H9 (cell line): Measurements from ENCODE around the gene CREB5. TPM values are rescaled to one million over a fixed set of nuclear protein-coding genes. Genes with fewer than 3 reads are reported as not detected.

Experiments used
- DNase-seq: peaks from one replicate; pipeline ENCODE4 v3.0.0-alpha.2; 2017
- H2AFZ ChIP-seq: one replicate; pipeline ENCODE4 v1.6.1; 2013; ENCODE audit warnings: mild to moderate bottlenecking, low read length, control low read depth, moderate library complexity
- H2AK5ac ChIP-seq: 2 replicates; pipeline ENCODE4 v1.6.1; 2013; ENCODE audit warnings: low read length, control low read depth, mixed read lengths; ENCODE audit not compliant: insufficient read length
- H2BK120ac ChIP-seq: one replicate; pipeline ENCODE4 v1.6.1; 2013; ENCODE audit warnings: low read depth, mild to moderate bottlenecking, low read length, control low read depth, inconsistent platforms; ENCODE audit not compliant: poor library complexity, severe bottlenecking
- H2BK12ac ChIP-seq: 2 replicates; pipeline ENCODE4 v1.6.1; 2013; ENCODE audit warnings: low read length, control low read depth, mixed read lengths, low read depth; ENCODE audit not compliant: insufficient read length
- H2BK15ac ChIP-seq: 2 replicates; pipeline ENCODE4 v1.6.1; 2013; ENCODE audit warnings: low read depth, low read length, control low read depth
- H2BK20ac ChIP-seq: one replicate; pipeline ENCODE4 v1.6.1; 2013; ENCODE audit warnings: low read depth, mild to moderate bottlenecking, low read length, control low read depth, inconsistent platforms; ENCODE audit not compliant: poor library complexity, severe bottlenecking
- H2BK5ac ChIP-seq: 2 replicates; pipeline ENCODE4 v1.6.1; 2013; ENCODE audit warnings: low read length, control low read depth, mixed read lengths; ENCODE audit not compliant: insufficient read length
- H3K14ac ChIP-seq: 2 replicates; pipeline ENCODE4 v1.6.1; 2013; ENCODE audit warnings: low read length, control low read depth; ENCODE audit not compliant: insufficient read depth
- H3K18ac ChIP-seq: 2 replicates; pipeline ENCODE4 v1.6.1; 2013; ENCODE audit warnings: low read depth, mild to moderate bottlenecking, mixed read lengths, low read length, control low read depth; ENCODE audit not compliant: insufficient read length
- H3K23ac ChIP-seq: 2 replicates; pipeline ENCODE4 v1.6.1; 2013; ENCODE audit warnings: low read length, control low read depth, mixed read lengths, low read depth; ENCODE audit not compliant: insufficient read length
- H3K23me2 ChIP-seq: 2 replicates; pipeline ENCODE4 v1.6.1; 2013; ENCODE audit warnings: low read depth, mild to moderate bottlenecking, mixed read lengths, low read length, control low read depth; ENCODE audit not compliant: insufficient read length, poor library complexity, severe bottlenecking
- H3K27ac ChIP-seq: 2 replicates; pipeline ENCODE4 v1.5.1; 2013; ENCODE audit warnings: low read length, control low read depth, mixed read lengths, low read depth; ENCODE audit not compliant: insufficient read length
- H3K27me3 ChIP-seq: 2 replicates; pipeline ENCODE4 v1.6.1; 2013; ENCODE audit warnings: low read length, control low read depth, inconsistent platforms; ENCODE audit not compliant: insufficient read depth
- H3K4ac ChIP-seq: 2 replicates; pipeline ENCODE4 v1.6.1; 2013; ENCODE audit warnings: low read depth, mild to moderate bottlenecking, control low read depth, inconsistent platforms, low read length, moderate library complexity
- H3K4me1 ChIP-seq: 2 replicates; pipeline ENCODE4 v1.6.1; 2013; ENCODE audit warnings: low read length, control low read depth, inconsistent platforms; ENCODE audit not compliant: insufficient read depth
- H3K4me2 ChIP-seq: 2 replicates; pipeline ENCODE4 v1.6.1; 2013; ENCODE audit warnings: low read length, control low read depth, mixed read lengths; ENCODE audit not compliant: insufficient read length, insufficient read depth
- H3K56ac ChIP-seq: 2 replicates; pipeline ENCODE4 v1.6.1; 2013; ENCODE audit warnings: low read depth, mild to moderate bottlenecking, mixed read lengths, low read length, control low read depth; ENCODE audit not compliant: insufficient read length
- H3K79me1 ChIP-seq: 2 replicates; pipeline ENCODE4 v1.6.1; 2013; ENCODE audit warnings: low read depth, mild to moderate bottlenecking, moderate library complexity, low read length, control low read depth, inconsistent platforms; ENCODE audit not compliant: insufficient read depth, poor library complexity, severe bottlenecking
- H3K79me2 ChIP-seq: 2 replicates; pipeline ENCODE4 v1.6.1; 2013; ENCODE audit warnings: low read length, control low read depth, inconsistent platforms; ENCODE audit not compliant: insufficient read depth
- H3K9ac ChIP-seq: 2 replicates; pipeline ENCODE4 v1.6.1; 2013; ENCODE audit warnings: low read length, control low read depth, mixed read lengths; ENCODE audit not compliant: insufficient read length; ENCODE audit errors: extremely low read depth
- H3K9me3 ChIP-seq: one replicate; pipeline ENCODE4 v1.6.1; 2013; ENCODE audit warnings: low read depth, low read length, inconsistent platforms; ENCODE audit not compliant: control insufficient read depth
- H3T11ph ChIP-seq: one replicate; pipeline ENCODE4 v1.6.1; 2013; ENCODE audit warnings: mild to moderate bottlenecking, low read length, control low read depth, inconsistent platforms
- H4K20me1 ChIP-seq: one replicate; pipeline ENCODE4 v1.6.1; 2013; ENCODE audit not compliant: control insufficient read depth, insufficient read length, insufficient read depth
- H4K5ac ChIP-seq: 2 replicates; pipeline ENCODE4 v1.6.1; 2013; ENCODE audit warnings: low read depth, mild to moderate bottlenecking, mixed read lengths, low read length, control low read depth; ENCODE audit not compliant: insufficient read length
- H4K8ac ChIP-seq: replicated peaks from 2 replicates; pipeline ENCODE4 v1.6.1; 2013; ENCODE audit warnings: low read length, control low read depth, mixed read lengths, low read depth; ENCODE audit not compliant: insufficient read length
- H4K91ac ChIP-seq: 2 replicates; pipeline ENCODE4 v1.6.1; 2013; ENCODE audit warnings: low read depth, mild to moderate bottlenecking, moderate library complexity, mixed read lengths, low read length, control low read depth; ENCODE audit not compliant: insufficient read length
- H3K27ac Mint-ChIP-seq, 3 experiments: 2 replicates in 2 of 3; 3 replicates in 1 of 3; pipeline ENCODE4 v1.8.0; 2020 to 2021; ENCODE audit warnings: mixed read lengths in 3 of 3, mild to moderate bottlenecking in 1 of 3, moderate library complexity in 1 of 3
- H3K27me3 Mint-ChIP-seq: 2 replicates; pipeline ENCODE4 v1.8.0; 2021; ENCODE audit warnings: low read depth, mild to moderate bottlenecking, moderate library complexity, mixed read lengths
- H3K36me3 Mint-ChIP-seq, 3 experiments: 2 replicates in 2 of 3; 3 replicates in 1 of 3; pipeline ENCODE4 v1.8.0; 2020 to 2021; ENCODE audit warnings: low read depth in 3 of 3, mixed read lengths in 3 of 3; ENCODE audit not compliant: insufficient read depth in 1 of 3
- H3K4me1 Mint-ChIP-seq, 2 experiments: 2 replicates each; pipeline ENCODE4 v1.8.0; 2020; ENCODE audit warnings: mixed read lengths in 2 of 2
- H3K4me3 Mint-ChIP-seq, 2 experiments: 2 replicates in 1 of 2; 3 replicates in 1 of 2; pipeline ENCODE4 v1.8.0; 2020 to 2021; ENCODE audit warnings: mild to moderate bottlenecking in 2 of 2, mixed read lengths in 2 of 2, moderate library complexity in 1 of 2
- H3K9me3 Mint-ChIP-seq, 2 experiments: 2 replicates in 1 of 2; 3 replicates in 1 of 2; pipeline ENCODE4 v1.8.0; 2020; ENCODE audit warnings: mild to moderate bottlenecking in 2 of 2, mixed read lengths in 2 of 2, moderate library complexity in 1 of 2
- WGBS: extraction: QIAGEN DNeasy Blood & Tissue Kit; methylation state at CpG from one replicate; pipeline ENCODE4 v1.1.7; 2013; ENCODE audit warnings: missing lambda C conversion rate, low lambda C conversion rate, mixed read lengths; ENCODE audit not compliant: insufficient read length; ENCODE audit errors: extremely low coverage; 5-methylcytosine and 5-hydroxymethylcytosine counted together
- total RNA-seq: library from RNA; stranded (reverse); gene quantifications from 2 replicates; pipeline ENCODE4 v1.2.1, GENCODE V29; 2021
- TF ChIP-seq, protein P1 (sequence below): fragments of 200-600 bp; sonication (generic); conservative IDR thresholded peaks from 3 replicates; pipeline ENCODE4 v1.8.0; 2021; ENCODE audit warnings: antibody characterized with exemption, mild to moderate bottlenecking

The CREB5 gene
- total RNA-seq, 1 experiment from 2014 or later: 4.0 TPM

DNA sequence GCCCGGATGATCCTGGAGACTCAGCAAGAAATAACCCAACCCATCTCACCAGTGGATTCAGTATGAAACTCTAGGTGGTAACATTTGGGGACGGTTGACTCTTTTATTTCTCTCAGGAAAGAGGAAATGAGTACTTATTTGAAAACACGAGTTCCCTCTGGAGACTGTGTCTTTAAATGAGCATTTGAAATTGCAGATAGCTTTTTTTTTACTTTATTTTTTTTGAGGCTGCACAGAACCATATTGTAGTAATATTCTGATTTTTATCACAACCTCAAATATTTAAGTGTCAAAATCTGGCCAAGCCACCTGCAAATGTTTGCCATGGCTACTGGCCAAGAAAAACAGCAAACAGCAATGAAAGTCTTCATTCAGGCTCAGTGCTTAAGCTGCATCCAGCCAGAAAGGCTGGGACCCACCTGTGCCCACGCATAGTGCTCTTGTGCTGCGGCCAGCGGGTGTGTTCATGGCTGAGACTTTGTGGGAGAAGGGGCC lies 160.8 kb downstream of the CREB5 start:
- Histone ChIP-seq H4K5ac (no peak overlapping the region), H2AK5ac (no peak overlapping the region), H3K14ac (no peak overlapping the region; the same call in 1 of the 2 replicates), H3K9me3 (no peaks in the 10 kb centered on the region), H3K4me1 (peaks cover 12% of the 10 kb centered on the region; the same call in 1 of the 2 replicates), H3K23me2 (no peaks in the 10 kb centered on the region), H3K79me2 (no peaks in the 10 kb centered on the region), H2BK12ac (no peak overlapping the region), H4K20me1 (no peaks in the 10 kb centered on the region), H3K27ac (no peak overlapping the region), H2BK120ac (no peak overlapping the region), H2BK20ac (no peak overlapping the region), H3K4me2 (no peak overlapping the region), H2BK15ac (no peak overlapping the region), H3K4ac (no peak overlapping the region), H3K18ac (no peak overlapping the region), H3K56ac (no peak overlapping the region), H4K91ac (no peak overlapping the region), H3K27me3 (no peaks in the 10 kb centered on the region), H3T11ph (no peak overlapping the region), H2AFZ (no peak overlapping the region), H3K23ac (no peak overlapping the region), H4K8ac (no peak overlapping the region), H3K79me1 (no peaks in the 10 kb centered on the region), H3K9ac (no peak overlapping the region), H2BK5ac (no peak overlapping the region)
- no peak overlapping the region for H3K27ac Mint-ChIP-seq
- H3K27me3 Mint-ChIP-seq: no peaks in the 10 kb centered on the region
- no CpG with 5 or more reads among the region's 6 CpGs for WGBS
- DNase-seq: no peak
- no peaks in the 10 kb centered on the region for H3K9me3 Mint-ChIP-seq
- H3K36me3 Mint-ChIP-seq: no peaks in the 10 kb centered on the region
- peaks cover 27 to 30% of the 10 kb centered on the region in 2 experiments for H3K4me1 Mint-ChIP-seq
- TF ChIP-seq, protein P1, sequence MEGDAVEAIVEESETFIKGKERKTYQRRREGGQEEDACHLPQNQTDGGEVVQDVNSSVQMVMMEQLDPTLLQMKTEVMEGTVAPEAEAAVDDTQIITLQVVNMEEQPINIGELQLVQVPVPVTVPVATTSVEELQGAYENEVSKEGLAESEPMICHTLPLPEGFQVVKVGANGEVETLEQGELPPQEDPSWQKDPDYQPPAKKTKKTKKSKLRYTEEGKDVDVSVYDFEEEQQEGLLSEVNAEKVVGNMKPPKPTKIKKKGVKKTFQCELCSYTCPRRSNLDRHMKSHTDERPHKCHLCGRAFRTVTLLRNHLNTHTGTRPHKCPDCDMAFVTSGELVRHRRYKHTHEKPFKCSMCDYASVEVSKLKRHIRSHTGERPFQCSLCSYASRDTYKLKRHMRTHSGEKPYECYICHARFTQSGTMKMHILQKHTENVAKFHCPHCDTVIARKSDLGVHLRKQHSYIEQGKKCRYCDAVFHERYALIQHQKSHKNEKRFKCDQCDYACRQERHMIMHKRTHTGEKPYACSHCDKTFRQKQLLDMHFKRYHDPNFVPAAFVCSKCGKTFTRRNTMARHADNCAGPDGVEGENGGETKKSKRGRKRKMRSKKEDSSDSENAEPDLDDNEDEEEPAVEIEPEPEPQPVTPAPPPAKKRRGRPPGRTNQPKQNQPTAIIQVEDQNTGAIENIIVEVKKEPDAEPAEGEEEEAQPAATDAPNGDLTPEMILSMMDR: no peak
- H3K4me3 Mint-ChIP-seq: no peak overlapping the region
